GM23338 (cell line): ENCODE results near the gene CDH18.
A peak's percentile ranks its signal among the peaks of the same experiment; 100 is the strongest.

Experiments used
- CREB1 ChIP-seq: fragments of 250-450 bp; sonication (Bioruptor Pico); IDR thresholded peaks from 2 replicates; pipeline ENCODE4 v1.5.0; 2020; ENCODE audit warnings: low read depth, mild to moderate bottlenecking, moderate library complexity
- CTCF ChIP-seq, 2 experiments: fragments of 200-600 bp in 1 of 2; sonication (generic) in 1 of 2; conservative IDR thresholded peaks; 2 replicates each; pipeline versions ENCODE4 v1.5.1 to v1.6.1; 2016 to 2017; ENCODE audit warnings: antibody characterized with exemption in 2 of 2, low read depth in 2 of 2, mild to moderate bottlenecking in 2 of 2, moderate library complexity in 1 of 2
- ETS1 ChIP-seq: IDR thresholded peaks from 2 replicates; pipeline ENCODE4 v1.6.1; 2016; ENCODE audit warnings: antibody characterized with exemption
- EZH2 ChIP-seq: fragments of 200-600 bp; sonication (generic); IDR thresholded peaks from one replicate; pipeline ENCODE4 v1.8.0; 2017; ENCODE audit warnings: antibody characterized with exemption, mild to moderate bottlenecking, low read depth; ENCODE audit not compliant: unreplicated experiment
- EZH2phosphoT487 ChIP-seq: fragments of 200-600 bp; sonication (generic); IDR thresholded peaks from one replicate; pipeline ENCODE4 v1.8.1; 2018; ENCODE audit warnings: antibody characterized with exemption; ENCODE audit not compliant: unreplicated experiment
- JUNB ChIP-seq: IDR thresholded peaks from one replicate; pipeline ENCODE4 v1.6.1; 2016; ENCODE audit warnings: antibody characterized with exemption; ENCODE audit not compliant: unreplicated experiment
- NANOG ChIP-seq: IDR thresholded peaks from 2 replicates; pipeline ENCODE4 v1.6.1; 2016; ENCODE audit warnings: antibody characterized with exemption, borderline replicate concordance
- POLR2AphosphoS5 ChIP-seq: IDR thresholded peaks from 2 replicates; pipeline ENCODE4 v1.6.1; 2016; ENCODE audit warnings: antibody characterized with exemption, low read depth
- REST ChIP-seq: IDR thresholded peaks from one replicate; pipeline ENCODE4 v1.6.1; 2018; ENCODE audit warnings: antibody characterized with exemption; ENCODE audit not compliant: unreplicated experiment
- STAT1 ChIP-seq: IDR thresholded peaks from one replicate; pipeline ENCODE4 v1.6.1; 2016; ENCODE audit warnings: antibody characterized with exemption; ENCODE audit not compliant: unreplicated experiment
- ZNF114 ChIP-seq: fragments of 250-450 bp; sonication (Bioruptor Pico); IDR thresholded peaks from 2 replicates; pipeline ENCODE4 v1.5.0; 2020; ENCODE audit warnings: mild to moderate bottlenecking, moderate library complexity
- ZNF331 ChIP-seq: fragments of 250-450 bp; sonication (Bioruptor Pico); IDR thresholded peaks from 2 replicates; pipeline ENCODE4 v1.5.0; 2020; ENCODE audit warnings: low read depth, mild to moderate bottlenecking, moderate library complexity

- TF ChIP-seq EZH2 (no peak), CTCF (conservative IDR thresholded peaks at IDR 0.05; ENCODE audit: low read depth in 2 of 2) (no peak), EZH2phosphoT487 (no peak), CREB1 (CRISPR knock-in tag) (no peak), NANOG (peak; percentile 56; the same call in 1 of the 2 replicates), REST (no peak), STAT1 (no peak), ZNF331 (no peak), POLR2AphosphoS5 (no peak), ZNF114 (no peak), JUNB (no peak), ETS1 (no peak)
Measured at GRCh38 chr5:19767987-19768386, 220.0 kb downstream of the CDH18 start.
